HepG2 (cell line): Measurements from ENCODE around the gene ZNF574. TPM values are rescaled to one million over a fixed set of nuclear protein-coding genes. Genes with fewer than 3 reads are reported as not detected.

Experiments used
- ATAC-seq: fragments of 200-7000 bp; cut with Tn5 transposase; 3 replicates; pipeline ENCODE4 v1.9.1; 2020; ENCODE audit warnings: mild to moderate bottlenecking, moderate library complexity
- BruUV-seq: library from RNA; stranded (reverse); fragments of 400-500 nt; replicated peaks from 2 replicates; lab custom pipeline; 2021; lab: Mats Ljungman, UMichigan
- CTCF ChIA-PET: fragments of 300-600 bp; formaldehyde crosslinking; extraction: SDS; loops from one replicate; lab custom pipeline; 2021; ENCODE audit warnings: low total read pairs, inconsistent platforms, low intra/inter-chr PET ratio; lab: Yijun Ruan, JAX
- POLR2A ChIA-PET: fragments of 350-600 bp; sonication (Branson Sonifier 250); formaldehyde crosslinking; loops from one replicate; lab custom pipeline; 2020; ENCODE audit warnings: antibody characterized with exemption, inconsistent platforms; lab: Yijun Ruan, JAX
- DNase-seq: peaks from one replicate; pipeline ENCODE4 v3.0.0-alpha.2; 2015; ENCODE audit warnings: low spot score
- FAIRE-seq: peaks from 3 replicates; lab custom pipeline; 2011; peaks lifted over from hg19 to GRCh38; lab: Jason Lieb, UNC
- H2AFZ ChIP-seq: one replicate; pipeline ENCODE4 v1.6.1; 2011; ENCODE audit warnings: low read length, inconsistent platforms
- H3K27ac ChIP-seq: fragments of 300-600 bp; 3 replicates; pipeline ENCODE4 v1.8.0; 2011; ENCODE audit warnings: mixed run types, mild to moderate bottlenecking, mixed read lengths, low read length, inconsistent platforms; ENCODE audit not compliant: insufficient read depth; ENCODE audit errors: extremely low read length
- H3K27me3 ChIP-seq, 2 experiments: fragments of 200-600 bp in 1 of 2; 2 replicates in 1 of 2; 3 replicates in 1 of 2; pipeline versions ENCODE4 v1.6.0 to v1.8.0; 2011; ENCODE audit warnings: low read length in 2 of 2, mild to moderate bottlenecking in 2 of 2, moderate library complexity in 2 of 2, inconsistent platforms in 1 of 2; ENCODE audit not compliant: insufficient read depth in 2 of 2, control insufficient read depth in 1 of 2
- H3K36me3 ChIP-seq, 2 experiments: fragments of 200-600 bp in 1 of 2; replicated peaks in 1 of 2; 2 replicates in 1 of 2; 3 replicates in 1 of 2; pipeline versions ENCODE4 v1.5.1 to v1.8.0; 2011; ENCODE audit warnings: low read length in 2 of 2, inconsistent platforms in 1 of 2; ENCODE audit not compliant: insufficient read depth in 2 of 2, control insufficient read depth in 1 of 2
- H3K4me1 ChIP-seq: 2 replicates; pipeline ENCODE4 v1.5.1; 2012; ENCODE audit warnings: low read length, inconsistent platforms; ENCODE audit not compliant: insufficient read depth
- H3K4me2 ChIP-seq: 2 replicates; pipeline ENCODE4 v1.6.0; 2011; ENCODE audit warnings: low read depth, low read length, inconsistent platforms
- H3K4me3 ChIP-seq, 3 experiments: fragments of 200-600 bp in 1 of 3; sonication (generic), shearing (Covaris generic) in 1 of 3; replicated peaks in 1 of 3; 2 replicates each; pipeline ENCODE4 v1.5.1; 2011 to 2016; ENCODE audit warnings: low read length in 3 of 3, inconsistent platforms in 2 of 3, low read depth in 2 of 3, mild to moderate bottlenecking in 2 of 3, control low read depth in 1 of 3, mixed read lengths in 1 of 3; ENCODE audit not compliant: insufficient read depth in 1 of 3
- H3K79me2 ChIP-seq: one replicate; pipeline ENCODE4 v1.6.1; 2011; ENCODE audit warnings: low read length, inconsistent platforms; ENCODE audit not compliant: insufficient read depth
- H3K9ac ChIP-seq: 2 replicates; pipeline ENCODE4 v1.6.0; 2011; ENCODE audit warnings: mild to moderate bottlenecking, low read depth, low read length, inconsistent platforms; ENCODE audit not compliant: insufficient read depth
- H3K9me3 ChIP-seq: 2 replicates; pipeline ENCODE4 v1.5.1; 2012; ENCODE audit warnings: mild to moderate bottlenecking, low read length
- H4K20me1 ChIP-seq: 2 replicates; pipeline ENCODE4 v1.6.0; 2011; ENCODE audit warnings: inconsistent platforms, mild to moderate bottlenecking, low read length, moderate library complexity; ENCODE audit not compliant: insufficient read depth
- CREB1 ChIP-seq, 2 experiments: fragments of 450-650 bp in 1 of 2; IDR thresholded peaks; 2 replicates each; pipeline ENCODE4 v1.6.1; 2016 to 2017; ENCODE audit warnings: control low read depth in 1 of 2, mild to moderate bottlenecking in 1 of 2, missing compliant biosample characterization in 1 of 2, missing genetic modification characterization in 1 of 2
- DPF2 ChIP-seq: sonication (generic); formaldehyde crosslinking; IDR thresholded peaks from 2 replicates; pipeline ENCODE4 v1.4.0; 2020; ENCODE audit warnings: mild to moderate bottlenecking, low read depth, missing genetic modification reagents, borderline replicate concordance
- FOSL2 ChIP-seq: sonication (generic); formaldehyde crosslinking; IDR thresholded peaks from 2 replicates; pipeline ENCODE4 v1.4.0; 2020; ENCODE audit warnings: missing genetic modification reagents
- PITX1 ChIP-seq: sonication (generic); formaldehyde crosslinking; IDR thresholded peaks from 2 replicates; pipeline ENCODE4 v1.5.1; 2020; ENCODE audit warnings: mild to moderate bottlenecking, missing genetic modification reagents
- PLRG1 ChIP-seq: fragments of 450-650 bp; conservative IDR thresholded peaks from 2 replicates; pipeline ENCODE4 v1.6.1; 2016
- SNAPC2 ChIP-seq: sonication (generic); formaldehyde crosslinking; IDR thresholded peaks from 2 replicates; pipeline ENCODE4 v1.8.1; 2022; ENCODE audit warnings: mild to moderate bottlenecking, missing genetic modification reagents
- SRY ChIP-seq: sonication (generic); formaldehyde crosslinking; IDR thresholded peaks from 2 replicates; pipeline ENCODE4 v1.8.0; 2022; ENCODE audit warnings: mild to moderate bottlenecking, missing genetic modification reagents
- TP53 ChIP-seq: sonication (generic); formaldehyde crosslinking; conservative IDR thresholded peaks from 2 replicates; pipeline ENCODE4 v1.4.0; 2020; ENCODE audit warnings: missing genetic modification reagents
- ZNF20 ChIP-seq: sonication (generic); formaldehyde crosslinking; IDR thresholded peaks from 2 replicates; pipeline ENCODE4 v1.4.0; 2020; ENCODE audit warnings: mild to moderate bottlenecking, moderate library complexity, missing genetic modification reagents
- ZNF354B ChIP-seq: sonication (generic); formaldehyde crosslinking; IDR thresholded peaks from 2 replicates; pipeline ENCODE4 v1.8.0; 2022; ENCODE audit warnings: mild to moderate bottlenecking, missing genetic modification reagents
- ZNF557 ChIP-seq: sonication (generic); formaldehyde crosslinking; IDR thresholded peaks from 2 replicates; pipeline ENCODE4 v1.4.0; 2020; ENCODE audit warnings: missing genetic modification reagents
- WGBS: methylation state at CpG from one replicate; pipeline ENCODE4 v1.1.6; 2017; ENCODE audit warnings: low lambda C conversion rate; 5-methylcytosine and 5-hydroxymethylcytosine counted together
- in situ Hi-C: cut with HindIII; loops from 2 replicates; pipeline ENCODE4 v1.10.0; 2017; ENCODE audit warnings: low pct_unique_long_range_greater_than_20kb; ENCODE audit not compliant: extremely low pct_ligation_motif_present
- intact Hi-C: fragments of 100-400 bp; cut with micrococcal nuclease; formaldehyde crosslinking; loops from one replicate; pipeline ENCODE4 v1.10.0; 2022; ENCODE audit not compliant: unreplicated experiment
- polyA plus RNA-seq, 8 experiments: library from polyadenylated mRNA; depleted of rRNA in 3 of 8; stranded (reverse) in 7 of 8; unstranded in 1 of 8; fragments of >200 nt; fragmentation: Illumina TruSeq in 4 of 8; extraction: Trizol in 4 of 8; gene quantifications; 2 replicates each; pipeline versions ENCODE4 v1.2.1 to v1.2.3, GENCODE V29; 2011 to 2016; ENCODE audit warnings: low read depth in 4 of 8, missing spikeins in 1 of 8, mixed read lengths in 1 of 8; ENCODE audit not compliant: insufficient read depth in 1 of 8
- total RNA-seq, 5 experiments: library from RNA; depleted of rRNA; stranded (reverse); fragments of >200 nt; fragmentation: Illumina TruSeq; extraction: Trizol; gene quantifications; 2 replicates each; pipeline ENCODE4 v1.2.3, GENCODE V29; 2016; ENCODE audit warnings: low read depth in 1 of 5
- TF ChIP-seq, protein P1 (sequence below): sonication (generic); formaldehyde crosslinking; IDR thresholded peaks from 2 replicates; pipeline ENCODE4 v1.8.1; 2023; ENCODE audit warnings: mild to moderate bottlenecking, missing genetic modification reagents, borderline replicate concordance
- TF ChIP-seq, protein P2 (sequence below): sonication (generic); formaldehyde crosslinking; IDR thresholded peaks from 2 replicates; pipeline ENCODE4 v1.9.0; 2021; ENCODE audit warnings: missing genetic modification reagents, borderline replicate concordance
- TF ChIP-seq, protein P3 (sequence below): sonication (generic); formaldehyde crosslinking; IDR thresholded peaks from 2 replicates; pipeline ENCODE4 v1.4.0; 2020; ENCODE audit warnings: missing genetic modification reagents
- TF ChIP-seq, protein P4 (sequence below): IDR thresholded peaks from 2 replicates; pipeline ENCODE4 v1.6.1; 2012; ENCODE audit warnings: inconsistent platforms

The ZNF574 gene
- total and polyA plus RNA-seq, 2 of the 13 experiments (the other 11 are each of a cell fraction or from before 2014, with no cell fraction given): 7.7 to 7.9 TPM

DNA sequence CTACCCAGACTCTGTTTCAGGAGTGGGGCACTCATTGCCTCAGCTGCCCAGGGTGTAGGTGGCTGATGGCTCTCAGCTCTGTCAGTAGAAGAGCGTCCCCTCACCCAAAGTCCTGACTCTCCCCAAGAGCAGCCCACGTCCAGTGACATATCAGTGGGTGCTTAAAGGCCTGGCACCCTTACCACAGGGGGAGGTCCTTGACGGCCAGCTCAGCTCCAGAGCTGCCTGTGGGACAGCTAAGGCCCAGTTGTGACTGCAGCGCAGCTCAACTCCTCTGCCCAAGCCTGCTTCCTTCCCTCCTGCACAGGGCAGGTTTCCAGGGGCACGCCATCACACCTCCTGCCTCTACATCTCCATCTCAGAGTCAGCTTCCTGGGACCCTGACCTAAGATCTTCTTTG, 38.3 kb upstream of the ZNF574 start:
- no peaks in the 10 kb centered on the region for H3K79me2 ChIP-seq
- intact Hi-C loops: no loop called here
- POLR2A ChIA-PET: no interaction called here
- no peaks in the 10 kb centered on the region for H3K9me3 ChIP-seq
- no peak overlapping the region for H2AFZ ChIP-seq
- no peak for DNase-seq
- no peak overlapping the region for H3K9ac ChIP-seq
- no TSS peak for BruUV-seq
- in situ Hi-C loops: no loop called here
- H3K36me3 ChIP-seq: no peaks in the 10 kb centered on the region
- TF ChIP-seq SNAPC2 (CRISPR knock-in tag) (no peak), TP53 (no peak), PLRG1 (no peak), FOSL2 (CRISPR knock-in tag) (no peak), ZNF20 (CRISPR knock-in tag) (no peak), ZNF557 (no peak), ZNF354B (CRISPR knock-in tag) (no peak), PITX1 (CRISPR knock-in tag) (no peak), SRY (CRISPR knock-in tag) (no peak), DPF2 (CRISPR knock-in tag) (no peak), CREB1 (IDR thresholded peaks at IDR 0.05) (no peak), CREB1 (CRISPR knock-in tag; IDR thresholded peaks at IDR 0.05) (no peak)
- TF ChIP-seq, protein P1, sequence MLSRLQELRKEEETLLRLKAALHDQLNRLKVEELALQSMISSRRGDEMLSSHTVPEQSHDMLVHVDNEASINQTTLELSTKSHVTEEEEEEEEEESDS: no peak
- TF ChIP-seq, protein P2, sequence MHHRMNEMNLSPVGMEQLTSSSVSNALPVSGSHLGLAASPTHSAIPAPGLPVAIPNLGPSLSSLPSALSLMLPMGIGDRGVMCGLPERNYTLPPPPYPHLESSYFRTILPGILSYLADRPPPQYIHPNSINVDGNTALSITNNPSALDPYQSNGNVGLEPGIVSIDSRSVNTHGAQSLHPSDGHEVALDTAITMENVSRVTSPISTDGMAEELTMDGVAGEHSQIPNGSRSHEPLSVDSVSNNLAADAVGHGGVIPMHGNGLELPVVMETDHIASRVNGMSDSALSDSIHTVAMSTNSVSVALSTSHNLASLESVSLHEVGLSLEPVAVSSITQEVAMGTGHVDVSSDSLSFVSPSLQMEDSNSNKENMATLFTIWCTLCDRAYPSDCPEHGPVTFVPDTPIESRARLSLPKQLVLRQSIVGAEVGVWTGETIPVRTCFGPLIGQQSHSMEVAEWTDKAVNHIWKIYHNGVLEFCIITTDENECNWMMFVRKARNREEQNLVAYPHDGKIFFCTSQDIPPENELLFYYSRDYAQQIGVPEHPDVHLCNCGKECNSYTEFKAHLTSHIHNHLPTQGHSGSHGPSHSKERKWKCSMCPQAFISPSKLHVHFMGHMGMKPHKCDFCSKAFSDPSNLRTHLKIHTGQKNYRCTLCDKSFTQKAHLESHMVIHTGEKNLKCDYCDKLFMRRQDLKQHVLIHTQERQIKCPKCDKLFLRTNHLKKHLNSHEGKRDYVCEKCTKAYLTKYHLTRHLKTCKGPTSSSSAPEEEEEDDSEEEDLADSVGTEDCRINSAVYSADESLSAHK (CRISPR knock-in tag): no peak
- TF ChIP-seq, protein P3, sequence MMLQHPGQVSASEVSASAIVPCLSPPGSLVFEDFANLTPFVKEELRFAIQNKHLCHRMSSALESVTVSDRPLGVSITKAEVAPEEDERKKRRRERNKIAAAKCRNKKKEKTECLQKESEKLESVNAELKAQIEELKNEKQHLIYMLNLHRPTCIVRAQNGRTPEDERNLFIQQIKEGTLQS (CRISPR knock-in tag): no peak
- TF ChIP-seq, protein P4, sequence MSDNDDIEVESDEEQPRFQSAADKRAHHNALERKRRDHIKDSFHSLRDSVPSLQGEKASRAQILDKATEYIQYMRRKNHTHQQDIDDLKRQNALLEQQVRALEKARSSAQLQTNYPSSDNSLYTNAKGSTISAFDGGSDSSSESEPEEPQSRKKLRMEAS: no peak
- no peaks in the 10 kb centered on the region for H4K20me1 ChIP-seq
- 33% methylated on average over 1 of the region's 5 CpGs for WGBS
- H3K27me3 ChIP-seq: peaks cover 0 to 10% of the 10 kb centered on the region in 2 experiments; a peak in 4 of 5 replicates
- ATAC-seq: no peak
- H3K4me3 ChIP-seq: no peak overlapping the region
- FAIRE-seq: no peak
- H3K27ac ChIP-seq: no peak overlapping the region
- no peak overlapping the region for H3K4me2 ChIP-seq
- CTCF ChIA-PET: no interaction called here
- no peaks in the 10 kb centered on the region for H3K4me1 ChIP-seq
